Measurements from ENCODE around the gene SECISBP2.

- TF ChIP-seq ETS1 (IDR thresholded peaks at IDR 0.05) (no peak), CTCF (conservative IDR thresholded peaks at IDR 0.05; ENCODE audit: low read depth in 2 of 2) (no peak), POLR2AphosphoS5 (IDR thresholded peaks at IDR 0.05; ENCODE audit: low read depth) (no peak), ZNF331 (CRISPR knock-in tag; IDR thresholded peaks at IDR 0.05; ENCODE audit: low read depth) (no peak)
Observed at GRCh38 chr9:89398621-89399020, 80.3 kb downstream of the SECISBP2 start.

Data from GM23338 (cell line).